Activated CD4-positive, alpha-beta T cell treated with anti-CD3 and anti-CD28 coated beads, Interleukin-10, Interleukin-2, amounts not matched to agents 100 ng/mL and 50 ng/mL, durations not matched to agents 16 hours and 8 hours (primary cell): Measurements from ENCODE around the gene SUSD5.

Source experiments
- DNase-seq: peaks from one replicate; pipeline ENCODE4 v3.0.0-alpha.2; 2020

The SUSD5 gene

DNA sequence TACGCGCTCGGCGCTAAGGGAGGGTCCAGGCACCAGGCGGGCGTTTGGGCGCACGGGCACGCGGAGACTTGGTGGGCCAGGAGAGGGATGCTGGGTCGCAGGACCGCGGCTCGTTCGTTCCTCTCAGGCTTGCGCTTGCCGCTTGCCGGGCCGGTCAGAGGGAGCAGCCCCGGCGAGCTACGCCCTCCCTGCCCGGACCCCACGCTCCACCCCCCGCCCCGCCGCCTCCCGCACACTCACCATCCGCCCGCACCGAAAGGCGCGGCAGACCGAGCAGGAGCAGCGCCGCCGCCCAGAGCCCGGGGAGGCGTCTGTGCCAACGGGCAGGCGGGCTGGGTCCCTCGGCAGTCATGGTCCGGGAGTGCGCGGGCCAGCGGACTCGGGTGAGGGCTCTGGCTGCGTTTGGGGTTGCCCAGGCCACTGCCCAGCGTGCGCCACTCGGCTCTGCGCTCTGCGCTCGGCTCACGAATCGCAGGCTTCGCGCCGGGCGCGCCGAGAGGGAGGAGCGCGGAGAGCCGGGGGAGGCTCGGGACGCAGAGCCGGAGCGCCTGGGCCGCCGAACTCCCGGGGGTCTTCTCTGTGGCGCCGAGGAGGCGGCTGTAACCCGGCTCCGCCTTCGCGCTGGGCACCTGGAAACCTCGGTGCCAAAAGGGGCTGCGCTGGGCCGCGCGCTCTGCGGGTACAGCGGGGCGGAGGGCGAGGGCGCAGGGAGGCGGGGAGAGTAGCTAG, at the start of gene SUSD5:
Gene SUSD5 (minus strand): TSS at position 365 of the 729 bp plus-strand sequence. CDS start 13 bp downstream, at position 352.
- DNase-seq = no peak

DNA sequence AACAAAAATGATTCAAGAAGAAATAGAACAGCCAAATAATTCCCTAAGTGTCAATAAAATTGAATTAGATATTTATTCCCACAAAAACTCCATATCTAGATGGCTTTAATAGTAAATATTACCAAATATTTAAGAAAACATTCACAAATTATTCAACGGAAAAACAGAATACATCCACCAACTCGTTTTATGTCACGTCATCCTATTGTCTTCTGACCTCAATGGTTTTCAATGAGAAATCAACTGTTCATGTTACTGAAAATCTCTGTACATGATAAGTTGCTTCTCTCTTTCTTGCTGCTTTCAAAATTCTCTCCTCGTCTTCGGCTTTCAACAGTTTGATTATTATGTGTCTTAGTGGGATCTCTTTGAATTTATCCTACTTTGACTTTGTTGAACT, 41.5 kb upstream of the SUSD5 start:
- no peak for DNase-seq

DNA sequence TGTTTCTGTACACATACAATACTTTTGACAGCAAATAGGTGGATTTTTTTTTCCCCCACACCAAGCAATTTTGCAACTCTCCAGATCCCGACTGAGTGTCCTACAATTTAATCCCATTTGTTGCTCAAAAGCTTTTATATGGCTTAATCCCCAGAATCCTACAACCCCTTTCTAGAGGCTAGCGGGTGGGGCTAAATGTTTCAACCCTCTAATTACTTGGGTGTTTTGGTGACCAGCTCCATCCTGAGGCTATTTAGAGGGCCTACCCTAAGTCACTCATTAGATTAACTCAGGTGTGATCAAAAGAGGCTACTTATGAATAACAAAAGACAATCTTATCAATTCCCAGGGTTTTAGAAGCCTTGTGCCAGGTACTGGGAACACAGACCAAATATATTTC, 37.6 kb upstream of the SUSD5 start:
- DNase-seq = no peak

DNA sequence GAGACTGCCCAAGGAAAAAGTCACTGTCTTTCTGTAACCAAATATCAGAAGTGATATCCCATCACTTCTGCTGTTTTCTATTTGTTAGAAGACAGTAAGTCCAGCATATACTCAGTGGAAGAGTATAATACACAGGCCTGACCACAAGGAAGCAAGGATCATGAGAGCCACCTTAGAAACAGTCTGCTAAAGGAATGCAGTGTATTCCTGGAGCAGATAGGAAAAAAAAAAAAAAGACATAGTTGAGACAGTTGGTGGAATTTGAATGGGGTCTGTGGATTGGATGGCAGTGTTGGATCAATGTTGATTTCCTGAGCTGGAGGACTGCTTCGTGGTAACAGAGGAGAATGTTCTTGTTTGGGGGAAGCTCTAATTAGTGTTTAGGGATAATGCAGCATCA, 32.1 kb upstream of the SUSD5 start:
- no peak for DNase-seq

DNA sequence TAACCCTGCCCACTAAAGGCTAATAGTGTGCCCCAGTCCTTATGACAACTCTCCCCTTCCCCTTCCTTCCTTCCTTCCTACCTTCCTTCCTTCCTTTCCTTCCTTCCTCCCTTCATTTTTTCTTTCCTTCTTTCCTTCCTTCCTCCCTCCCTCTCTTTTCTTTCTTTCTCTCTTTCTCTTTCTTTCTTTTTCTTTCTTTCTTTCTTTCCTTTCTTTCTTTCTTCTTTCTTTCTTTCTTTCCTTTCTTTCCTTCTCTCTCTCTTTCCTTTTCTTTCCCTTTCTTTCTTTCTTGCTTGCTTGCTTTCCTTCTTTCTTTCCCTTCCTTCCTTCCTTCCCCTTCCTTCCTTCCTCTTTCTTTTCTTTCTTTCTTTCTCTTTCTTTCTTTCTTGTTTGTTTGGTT, 28.2 kb upstream of the SUSD5 start:
- no peak for DNase-seq

DNA sequence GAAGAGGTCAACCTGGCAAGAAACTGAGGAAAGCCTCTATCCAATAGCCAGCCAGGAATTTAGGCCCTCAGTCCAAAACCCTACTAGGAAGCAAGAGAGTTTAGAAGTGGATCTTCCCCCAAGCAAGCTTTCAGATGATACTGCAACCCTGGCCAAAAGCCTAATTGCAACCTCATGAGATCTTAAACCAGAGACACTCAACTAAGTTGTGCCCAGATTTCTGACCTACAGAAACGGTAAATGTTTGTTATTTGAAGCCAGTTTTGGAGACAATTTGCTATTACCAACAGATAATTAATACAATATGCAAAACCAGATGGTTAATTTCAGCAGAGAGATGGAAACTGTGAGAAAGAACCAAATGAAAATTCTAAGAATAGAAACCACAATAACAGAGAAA, 21.7 kb upstream of the SUSD5 start:
- DNase-seq = no peak

DNA sequence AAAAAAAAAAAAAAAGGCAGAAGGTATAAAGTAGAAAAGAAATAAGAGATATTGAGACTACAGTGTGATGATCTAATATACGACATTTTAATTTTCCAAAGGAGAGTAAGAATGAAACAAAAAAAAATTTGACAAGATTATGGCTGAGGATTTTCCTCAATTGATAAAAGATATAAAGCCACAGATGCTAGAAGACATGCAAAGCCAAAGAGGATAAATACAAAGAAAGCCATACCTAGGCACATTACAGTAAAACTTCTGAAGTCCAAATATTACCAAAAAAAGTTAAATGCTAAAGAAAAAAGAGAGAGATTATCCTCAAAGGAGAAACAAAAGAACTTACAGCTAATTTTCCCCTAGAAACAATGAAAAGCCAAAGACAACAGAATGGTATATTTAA, 20.3 kb upstream of the SUSD5 start:
- DNase-seq = no peak

DNA sequence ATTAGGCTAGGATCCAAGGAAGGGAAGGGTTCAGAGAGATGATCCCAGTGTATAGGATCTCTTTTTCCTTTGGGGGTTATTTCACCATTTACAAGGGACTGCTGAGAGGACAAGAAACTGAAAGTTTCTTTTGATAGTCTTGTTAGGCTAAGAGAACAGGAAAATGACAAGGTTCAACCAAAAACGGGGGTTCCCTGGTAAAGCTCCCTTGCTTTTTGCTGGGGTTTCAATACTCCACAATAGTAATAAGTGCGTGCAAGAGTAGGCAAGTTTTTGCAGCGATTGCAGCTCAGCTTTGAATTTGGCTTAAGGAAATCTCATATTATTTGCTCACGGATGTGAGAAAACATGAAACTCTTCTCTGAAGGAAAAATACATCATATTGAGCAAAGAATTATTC, 18.8 kb upstream of the SUSD5 start:
- DNase-seq = no peak

DNA sequence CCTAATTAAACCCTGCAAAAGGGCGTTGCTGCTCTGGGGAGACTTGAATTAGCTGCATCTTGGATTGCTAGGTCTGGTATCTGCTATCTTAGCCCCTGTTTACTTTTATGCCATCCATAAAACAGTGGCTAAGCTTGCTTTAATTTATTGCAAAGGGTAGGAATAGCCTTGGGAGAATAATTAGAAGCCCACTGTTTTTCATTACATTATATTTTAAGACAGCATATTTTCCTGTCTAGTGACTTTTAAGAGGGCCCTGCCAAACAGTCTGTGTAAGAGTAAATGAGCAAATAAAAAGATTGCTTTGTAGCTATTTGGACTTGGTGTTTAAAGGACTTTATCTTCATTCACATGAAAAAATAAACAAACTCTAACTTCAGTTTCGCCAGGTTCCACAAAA, 17.4 kb upstream of the SUSD5 start:
- no peak for DNase-seq

DNA sequence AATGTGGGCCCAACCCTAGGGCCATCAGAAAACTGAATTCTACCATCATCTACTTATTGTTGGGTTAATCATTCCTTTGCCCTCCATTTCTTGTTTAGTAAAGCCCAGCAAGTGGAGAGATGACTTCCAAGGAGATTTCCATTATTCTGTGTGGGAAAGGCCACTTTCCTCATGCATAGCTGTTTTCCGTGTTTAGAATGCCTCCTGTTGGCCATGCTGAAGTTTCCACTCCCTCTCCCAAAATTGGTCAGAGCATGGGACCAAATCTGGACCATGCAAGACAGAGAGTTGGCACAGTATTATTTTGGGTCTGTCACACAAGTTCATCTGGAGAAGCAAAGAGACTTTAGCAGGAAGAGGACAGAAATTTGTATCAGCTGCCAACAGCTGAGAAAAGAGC, 15.3 kb upstream of the SUSD5 start:
- DNase-seq = no peak

DNA sequence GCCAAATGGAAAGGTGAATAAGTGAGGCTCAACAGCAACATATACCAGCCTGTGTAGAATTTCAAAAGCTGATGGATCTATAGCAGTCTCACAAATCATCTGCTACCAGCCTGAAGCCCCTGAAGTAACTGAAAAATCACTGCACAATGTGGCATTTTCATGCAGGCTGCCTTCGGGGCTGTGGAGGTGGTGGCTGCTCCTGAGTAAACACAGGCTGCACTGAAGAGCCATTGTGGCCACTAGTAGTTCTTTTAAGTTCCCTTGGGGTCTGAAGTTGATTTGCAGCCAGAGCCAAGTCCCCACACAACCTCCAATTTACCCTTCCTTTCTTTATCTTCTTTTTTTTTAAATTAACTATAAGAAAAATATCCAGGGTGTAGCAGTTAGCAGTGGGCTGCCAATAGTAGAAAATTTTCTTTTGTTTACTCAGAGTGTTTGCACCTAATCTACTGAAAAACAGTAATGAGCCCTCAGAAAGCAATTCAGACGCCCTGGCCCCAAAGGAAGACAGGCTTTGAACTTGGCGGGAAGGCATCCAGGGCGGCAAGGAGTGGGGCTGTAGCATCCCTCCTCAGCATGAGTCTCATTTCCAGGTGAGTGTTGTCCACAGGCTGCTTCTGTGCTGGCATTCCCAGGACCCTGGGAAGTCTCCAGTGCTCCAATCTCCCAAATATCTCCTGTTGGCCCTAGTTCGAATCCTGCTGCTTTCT, 13.3 kb upstream of the SUSD5 start:
- no peak for DNase-seq

DNA sequence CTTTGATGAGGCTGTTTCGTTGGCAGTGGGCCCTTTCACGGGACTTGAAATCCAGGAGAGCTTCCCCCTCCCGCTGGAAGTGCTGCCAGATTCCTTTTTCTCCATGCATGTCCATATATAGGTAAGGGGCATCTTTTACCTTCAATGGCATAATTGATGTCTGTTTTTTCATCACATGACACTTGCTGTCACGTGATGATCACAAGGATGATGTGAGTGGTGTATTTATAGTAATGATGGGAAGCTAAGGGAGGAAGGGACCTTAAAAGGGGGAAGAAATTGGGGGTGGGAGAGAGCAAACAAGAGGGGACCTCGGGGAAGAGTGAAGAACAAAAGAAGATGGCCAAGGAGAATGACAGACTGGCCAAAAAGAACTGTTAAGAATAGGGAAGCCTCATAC, 11.3 kb upstream of the SUSD5 start:
- no peak for DNase-seq

DNA sequence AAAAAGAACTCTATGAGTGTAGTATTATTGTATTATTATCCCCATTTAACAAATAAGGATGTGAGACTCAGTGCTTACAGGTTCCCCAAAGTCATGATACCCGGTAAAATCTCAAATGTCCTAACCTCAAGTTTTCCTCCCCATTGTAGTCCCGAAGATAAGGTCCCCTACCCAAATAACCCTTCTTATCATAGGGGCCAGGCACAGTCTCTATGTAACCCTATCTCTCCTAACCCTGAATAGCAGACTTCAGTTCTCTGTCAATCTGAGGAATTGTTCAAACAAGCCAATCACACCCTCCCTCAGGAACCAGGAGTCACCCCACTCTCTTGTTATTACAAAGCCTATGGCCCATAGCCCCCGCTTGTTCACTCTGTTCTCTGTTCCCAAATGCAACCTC, 10.5 kb upstream of the SUSD5 start:
- no peak for DNase-seq

DNA sequence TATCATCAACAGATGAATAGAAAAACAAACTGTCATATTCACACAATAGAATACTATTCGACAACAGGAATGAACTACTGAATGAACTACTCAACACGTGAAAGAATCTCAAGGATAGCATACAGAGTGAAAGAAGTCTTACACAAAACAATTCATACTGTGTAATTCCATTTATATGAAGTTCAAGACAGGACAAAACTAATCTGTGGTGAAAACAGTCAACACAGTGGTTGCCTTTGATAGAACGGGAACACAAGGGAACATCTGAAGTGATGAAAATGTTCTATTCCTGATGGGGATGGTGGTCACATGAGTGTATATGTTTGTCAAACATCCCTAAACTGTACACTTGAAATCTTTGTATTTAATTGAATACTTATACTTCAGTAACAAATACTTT, 2.6 kb upstream of the SUSD5 start:
- DNase-seq = no peak

DNA sequence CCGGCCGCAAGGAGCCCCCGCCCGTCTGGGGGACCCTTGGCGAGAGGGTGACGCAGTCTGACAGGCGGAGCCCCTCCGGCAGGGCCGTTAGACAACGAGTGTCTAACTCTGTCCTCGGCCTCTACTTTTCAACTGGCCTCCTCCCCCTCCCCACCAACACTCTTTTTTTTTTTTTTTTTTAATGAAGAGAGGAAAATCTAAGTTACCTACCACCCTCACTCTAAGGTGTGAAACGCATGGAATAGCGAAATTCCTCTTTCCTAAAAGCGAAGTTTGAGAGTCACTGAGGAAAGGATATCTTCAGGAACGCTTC, 521 bp upstream of the SUSD5 start:
- DNase-seq = no peak

DNA sequence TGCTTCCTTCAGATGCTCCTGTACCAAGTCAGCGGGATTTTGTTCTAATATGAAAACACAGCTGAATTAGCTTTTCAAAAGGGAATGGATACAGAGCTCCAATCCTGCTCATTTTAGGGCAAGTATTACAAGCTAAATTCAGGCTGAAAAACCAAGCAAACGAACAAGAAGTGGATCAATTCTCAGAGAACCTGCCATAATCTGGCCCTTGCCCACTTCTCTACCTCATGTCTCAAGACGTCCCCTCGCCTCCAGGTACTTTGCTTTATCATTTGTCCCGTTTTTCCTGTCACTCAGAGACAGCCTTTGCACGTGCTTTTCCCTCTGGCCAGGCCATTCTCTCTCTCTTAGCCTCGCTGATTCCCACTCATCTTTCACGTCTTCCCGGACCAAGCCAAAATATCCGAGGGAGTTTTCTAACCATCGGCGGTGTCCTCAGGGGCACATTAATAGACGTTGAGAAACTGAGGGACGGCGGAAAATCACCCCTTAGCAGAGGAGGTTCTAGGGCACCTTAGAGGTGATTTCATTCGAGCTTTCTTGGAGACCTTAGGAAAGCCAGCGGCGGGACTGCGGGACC, 654 bp downstream of the SUSD5 start:
- DNase-seq = no peak

DNA sequence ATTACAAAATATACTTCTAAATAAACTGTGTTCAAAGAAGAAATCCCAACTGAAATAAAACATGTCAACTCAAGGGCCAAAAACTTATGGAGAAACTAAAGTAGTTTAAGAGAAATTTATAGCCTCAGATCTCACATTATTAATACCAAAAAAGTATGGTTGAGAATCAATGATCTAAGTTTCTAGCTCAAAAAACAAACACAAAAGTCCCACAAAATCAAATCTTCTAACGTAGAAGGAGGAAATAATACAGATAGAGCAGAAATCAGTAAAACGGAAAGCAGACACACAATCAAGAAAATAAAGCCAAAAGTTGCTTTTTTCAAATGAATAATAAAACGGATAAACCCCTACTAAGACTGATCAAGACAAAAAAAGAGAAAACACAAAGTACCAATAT, 2.9 kb downstream of the SUSD5 start:
- DNase-seq = no peak

DNA sequence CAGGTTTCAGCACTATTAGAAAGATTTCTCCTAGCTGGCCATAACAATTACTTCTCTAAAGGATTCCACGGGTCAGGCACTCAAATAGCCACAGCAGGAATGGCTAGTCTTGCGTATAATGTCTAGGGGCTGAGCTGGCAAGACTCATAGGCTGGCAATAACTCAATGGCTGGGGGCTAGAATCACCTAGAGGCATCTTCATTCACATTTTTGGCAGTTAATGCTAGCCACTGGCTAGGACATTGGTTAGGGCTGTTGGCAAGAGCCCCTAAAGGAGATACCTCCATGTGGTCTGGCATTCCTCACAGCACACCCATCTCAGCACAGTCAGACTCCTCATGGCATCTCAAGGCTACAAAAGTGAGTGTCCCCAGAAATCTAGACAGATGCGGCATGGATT, 6.2 kb downstream of the SUSD5 start:
- DNase-seq = no peak

DNA sequence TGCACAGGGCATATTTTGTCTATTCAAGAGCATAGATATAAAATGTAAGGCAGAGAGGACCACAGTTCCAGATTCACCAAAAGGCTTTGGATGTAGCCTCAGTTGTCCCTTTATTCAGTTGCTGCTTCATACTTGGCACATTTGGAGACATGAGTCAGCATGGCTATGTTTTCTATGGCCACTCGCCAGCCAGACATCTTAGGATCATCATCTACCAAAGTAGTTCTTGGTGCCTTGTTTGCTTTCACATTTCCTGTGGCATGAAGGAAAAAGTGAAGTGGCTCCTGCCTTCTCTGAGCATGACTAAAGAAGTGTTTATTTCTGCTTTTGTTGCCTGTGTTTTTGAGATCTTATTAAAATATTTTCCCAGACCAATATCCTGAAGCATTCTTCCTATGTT, 7.2 kb downstream of the SUSD5 start:
- no peak for DNase-seq

DNA sequence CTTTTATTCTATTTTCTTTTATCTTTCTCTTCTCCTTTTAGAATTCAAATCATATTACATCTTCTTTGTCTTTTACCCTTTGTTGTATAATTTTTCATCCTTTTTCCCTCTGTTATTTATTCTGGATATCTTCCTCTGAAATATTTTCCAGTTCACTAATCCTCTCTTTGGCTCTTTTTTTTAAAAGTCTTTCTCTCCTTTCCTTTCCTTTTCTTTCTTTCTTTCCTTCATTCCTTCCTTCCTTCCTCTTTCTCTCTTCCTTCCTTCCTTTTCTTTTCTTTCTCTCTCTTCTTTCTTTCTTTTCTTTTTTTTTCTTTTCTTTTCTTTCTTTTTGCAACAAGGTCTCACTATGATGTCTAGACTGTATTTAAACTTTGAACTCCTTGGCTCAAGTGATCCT, 9.3 kb downstream of the SUSD5 start:
- no peak for DNase-seq

DNA sequence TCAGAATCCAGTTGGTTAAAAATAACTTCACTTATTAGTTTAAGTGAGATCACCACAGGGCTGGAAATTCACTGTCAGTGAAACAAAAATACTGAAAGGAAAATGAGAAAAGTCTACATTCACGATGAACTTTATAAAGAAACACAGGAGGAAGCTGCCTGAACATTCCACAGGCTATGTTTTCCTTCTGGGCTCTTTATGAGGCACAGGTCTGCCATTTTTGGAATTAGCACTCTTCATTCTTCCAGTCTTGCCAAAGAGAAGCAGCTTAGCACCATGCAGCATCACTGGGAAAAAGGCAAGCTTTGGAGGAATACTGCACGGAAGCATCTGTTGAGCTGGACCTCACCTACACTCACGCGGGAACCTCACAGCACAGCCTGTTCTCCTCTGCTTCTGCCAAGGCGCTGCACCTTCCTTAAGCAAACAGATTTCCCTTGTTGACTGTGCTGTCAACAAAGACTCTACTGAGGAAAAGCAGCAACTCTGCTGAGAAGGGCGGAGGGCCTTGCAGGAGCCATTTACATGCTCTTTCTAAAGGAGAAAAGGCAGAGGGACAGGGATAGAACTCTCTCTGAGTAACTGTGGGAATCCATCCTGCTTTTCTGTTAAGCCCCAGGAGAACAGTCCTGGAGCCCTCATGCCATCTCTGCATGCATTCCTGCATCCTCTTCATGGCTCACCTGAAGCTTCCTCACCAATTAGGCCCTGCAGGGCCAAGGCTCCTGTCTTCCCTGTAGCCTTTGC, 15.7 kb downstream of the SUSD5 start:
- no peak for DNase-seq

DNA sequence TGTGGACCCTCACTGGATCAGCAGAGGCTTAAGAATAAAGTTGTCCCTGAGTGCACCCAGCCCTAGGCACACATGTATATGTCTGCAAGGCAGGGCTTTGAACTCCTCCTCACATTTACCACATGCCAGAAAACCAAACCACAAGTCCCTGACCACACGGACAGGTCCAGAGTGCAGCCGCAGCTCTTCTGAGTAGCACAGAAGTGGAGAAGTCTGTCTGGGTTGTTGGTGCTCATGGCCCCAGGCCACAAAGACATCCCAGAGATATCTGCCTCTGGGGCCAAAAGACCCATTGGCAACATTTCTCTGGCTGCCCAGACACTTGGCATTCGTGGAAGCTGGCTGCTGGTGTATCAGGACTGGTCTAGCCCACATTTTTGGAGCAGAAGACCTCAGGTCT, 17.4 kb downstream of the SUSD5 start:
- DNase-seq = no peak

DNA sequence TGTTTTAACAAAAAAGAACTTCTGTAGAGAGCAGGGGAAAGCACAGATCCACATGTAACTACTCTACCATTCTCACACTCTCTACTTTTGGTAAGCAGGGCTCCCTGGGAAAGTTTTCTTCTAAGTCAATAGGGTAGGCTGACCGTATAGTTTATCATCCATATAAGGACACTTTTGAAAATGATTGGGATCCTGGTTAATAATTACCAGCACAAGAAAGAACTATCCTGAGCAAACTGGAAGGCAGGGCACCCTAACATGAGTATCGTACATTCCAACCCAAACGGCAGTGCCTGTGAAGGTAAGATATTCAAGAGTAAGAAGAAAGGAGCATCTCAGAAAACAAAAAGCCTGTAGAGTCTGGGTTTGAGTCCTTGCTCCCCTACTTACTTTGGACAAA, 22.1 kb downstream of the SUSD5 start:
- no peak for DNase-seq

DNA sequence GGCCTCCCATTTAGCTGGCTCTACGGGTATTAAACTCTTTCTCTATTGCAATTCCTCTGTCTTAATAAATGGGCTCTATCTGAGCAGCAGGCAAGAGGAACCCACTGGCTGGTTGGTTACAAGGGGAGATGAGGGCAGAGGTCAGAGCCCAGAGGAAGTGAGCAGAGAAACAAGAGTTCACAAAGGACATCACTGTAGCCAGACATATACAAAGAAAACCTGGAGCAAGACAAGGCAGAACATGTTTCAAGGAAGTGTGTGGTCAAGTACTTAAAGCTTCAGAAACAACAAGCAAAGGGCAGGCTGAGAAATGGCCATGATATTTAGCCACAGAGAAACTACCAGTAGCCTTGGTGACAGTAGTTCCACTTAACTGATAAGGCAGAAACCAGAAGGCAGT, 24.3 kb downstream of the SUSD5 start:
- DNase-seq = no peak
